SHP77 (cell line): ENCODE measurements around the gene KRTAP1-1.
"Not testable (repeated sequence)": the region's sequence is repeated elsewhere in the genome, so short reads cannot be mapped to it uniquely, and the experiment has no call there.

Experiments
- DNase-seq, 2 experiments: peaks; one replicate each; lab custom pipeline; 2025; lab: John Stamatoyannopoulos, UW

KRTAP1-1 gene

DNA sequence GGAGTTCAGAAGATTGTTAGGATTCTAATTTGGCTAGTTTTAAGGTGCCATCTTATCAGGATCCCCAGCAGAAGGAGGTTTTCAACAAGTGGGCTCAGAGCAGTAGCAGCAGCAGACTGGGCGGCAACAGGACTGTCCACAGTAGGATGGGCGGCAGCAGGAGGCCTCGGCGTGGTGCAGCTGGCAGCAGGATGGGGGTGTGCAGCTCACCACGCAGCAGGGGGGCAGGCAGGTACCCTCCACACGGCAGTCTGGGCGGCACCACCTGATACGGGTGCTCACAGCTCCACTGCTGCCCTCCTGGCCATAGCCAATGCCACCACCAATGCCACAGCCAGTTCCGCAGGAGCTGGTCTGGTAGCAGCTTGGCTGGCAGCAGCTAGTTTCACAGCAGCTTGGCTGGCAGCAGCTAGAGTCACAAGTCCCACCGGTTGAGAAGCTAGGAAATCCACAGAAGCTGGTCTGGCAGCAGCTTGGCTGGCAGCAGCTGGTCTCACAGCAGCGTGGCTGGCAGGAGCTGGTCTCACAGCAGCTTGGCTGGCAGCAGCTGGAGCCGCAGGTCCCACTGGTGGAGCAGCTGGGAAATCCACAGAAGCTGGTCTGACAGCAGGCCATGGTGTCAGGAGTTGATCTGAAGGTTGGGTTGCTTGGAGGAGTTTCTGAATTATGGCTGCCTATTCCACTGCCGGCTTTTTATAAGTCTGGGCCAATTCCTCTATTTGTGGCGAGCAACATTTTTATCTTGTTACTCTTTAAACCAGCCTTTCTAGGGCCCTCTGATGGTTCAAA is at the start of gene KRTAP1-1:
Gene KRTAP1-1 (minus strand): TSS at position 668 of the 789 bp plus-strand sequence. CDS start 53 bp downstream, at position 615.
- not testable (repeated sequence) for DNase-seq

- DNase-seq = not testable (repeated sequence)
Observed at GRCh38 chr17:41088760-41089352, 47.6 kb upstream of the KRTAP1-1 start.

- DNase-seq = not testable (repeated sequence)
Observed at GRCh38 chr17:41084100-41084856, 43.0 kb upstream of the KRTAP1-1 start, which contains the start of gene KRTAP4-7. Gene KRTAP4-7 (plus strand): TSS chr17:41084150. CDS start chr17:41084207, 57 bp downstream.

GRCh38 chr17:41083427-41083826 is 42.2 kb upstream of the KRTAP1-1 start:
- DNase-seq = not testable (repeated sequence)

- DNase-seq = no peak
Observed at GRCh38 chr17:41082626-41083025, 41.4 kb upstream of the KRTAP1-1 start.

DNA sequence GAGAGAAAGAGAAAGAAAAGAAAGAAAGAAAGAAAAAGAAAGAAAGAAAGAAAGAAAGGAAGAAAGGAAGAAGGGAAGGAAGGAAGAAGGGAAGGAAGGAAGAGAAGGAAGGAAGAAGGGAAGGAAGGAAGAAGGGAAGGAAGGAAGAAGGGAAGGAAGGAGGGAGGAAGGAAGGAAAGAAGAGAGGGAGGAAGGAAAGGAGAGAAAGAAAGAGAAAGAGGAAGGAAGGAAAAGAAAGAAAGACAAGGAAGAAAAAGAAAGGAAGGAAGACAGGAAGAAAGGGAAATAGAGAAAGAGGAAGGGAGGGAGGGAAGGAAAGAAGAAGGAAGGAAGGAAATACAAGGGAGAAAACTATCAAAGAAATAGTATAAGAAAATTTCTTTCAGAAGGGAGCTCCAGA is 35.5 kb upstream of the KRTAP1-1 start:
- DNase-seq = no peak

DNA sequence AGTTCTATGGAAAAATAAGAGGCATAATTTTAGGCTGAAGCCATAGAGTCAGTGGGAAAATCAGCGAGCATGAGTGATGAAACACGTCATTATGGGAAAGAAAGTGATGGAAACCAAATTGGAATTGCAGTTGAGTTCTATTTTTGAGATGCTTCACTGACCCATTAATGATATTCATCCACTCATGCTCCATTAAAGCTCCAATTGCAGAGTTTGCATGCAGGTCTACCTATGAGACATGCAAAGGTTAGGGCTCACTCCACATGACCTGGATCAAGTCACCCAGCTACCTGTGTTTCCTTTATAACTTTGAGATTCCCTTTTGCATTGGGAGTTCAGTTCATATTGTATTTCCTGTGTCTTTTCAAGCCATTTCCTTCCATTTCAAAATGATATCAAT is 32.4 kb upstream of the KRTAP1-1 start:
- DNase-seq = no peak

DNA sequence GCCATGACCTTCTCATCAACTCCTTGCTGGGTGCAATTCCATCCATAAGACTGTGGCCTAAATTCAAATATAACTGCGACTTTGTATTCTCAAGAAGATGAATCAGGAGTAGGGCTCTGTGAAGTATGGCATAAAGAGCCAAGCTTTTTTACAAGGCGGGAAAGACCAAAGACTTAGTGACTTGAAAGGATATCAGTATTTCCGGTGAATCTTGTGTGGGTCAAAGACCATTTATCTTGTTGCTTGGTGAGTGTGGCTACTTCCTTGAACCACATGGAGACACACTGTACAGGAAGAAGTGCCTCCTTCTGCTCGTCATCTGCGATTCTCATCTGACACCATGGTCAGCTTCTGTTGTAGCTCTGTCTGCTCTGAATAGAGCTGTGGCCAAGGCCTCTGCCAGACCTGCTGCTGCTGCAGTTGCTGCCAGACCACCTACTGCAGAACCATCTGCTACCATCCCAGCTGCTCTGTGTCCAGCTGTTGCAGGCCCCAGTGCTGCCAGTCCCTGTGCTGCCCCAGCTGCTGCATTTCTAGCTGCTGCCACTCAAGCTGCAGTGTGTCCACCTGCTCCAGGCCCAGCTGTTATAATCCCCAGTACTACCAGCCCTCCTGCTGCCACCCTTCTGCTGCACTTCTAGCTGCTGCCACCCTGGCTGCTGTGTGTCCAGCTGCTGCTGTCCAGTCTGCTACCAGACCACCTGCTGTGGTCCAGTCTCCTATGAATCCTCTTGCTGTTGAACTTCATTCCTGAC is 30.5 kb upstream of the KRTAP1-1 start:
- DNase-seq = no peak

DNA sequence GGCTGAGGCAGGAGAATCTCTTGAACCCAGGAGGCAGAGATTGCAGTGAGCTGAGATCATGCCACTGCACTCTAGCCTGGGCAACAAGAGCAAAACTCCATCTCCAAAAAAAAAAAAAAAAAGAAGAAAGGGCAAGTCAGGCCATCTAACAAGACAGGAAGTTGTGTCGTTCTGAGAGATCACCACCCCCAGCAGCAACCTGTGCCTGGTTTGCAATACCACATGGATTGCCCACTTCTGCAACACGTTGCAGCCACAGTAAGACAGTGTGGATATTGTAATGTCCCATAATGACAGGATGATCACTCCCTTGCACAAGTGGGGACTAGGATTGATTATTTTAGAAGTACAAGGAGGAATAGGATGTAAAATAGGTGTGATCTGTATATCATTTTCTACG is 27.8 kb upstream of the KRTAP1-1 start:
- DNase-seq = no peak

DNA sequence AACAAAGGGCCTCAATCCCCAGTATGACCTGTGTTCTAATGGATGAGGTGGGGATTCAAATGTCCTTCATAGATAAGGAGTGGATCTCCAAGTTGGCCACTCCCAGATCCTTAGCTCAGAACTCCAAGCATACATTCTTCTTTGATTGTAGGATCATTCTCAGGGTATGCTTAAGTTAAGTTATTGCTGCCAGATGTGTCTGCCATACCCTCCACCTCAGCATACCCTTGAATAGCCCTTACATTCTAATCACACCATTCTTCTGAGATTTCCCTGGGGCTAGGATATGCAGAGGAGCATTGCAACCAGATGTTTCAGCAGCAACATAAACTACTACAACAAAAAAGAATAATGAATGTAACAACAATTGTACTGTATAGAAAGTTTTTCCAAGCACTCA is 26.0 kb upstream of the KRTAP1-1 start:
- no peak for DNase-seq

GRCh38 chr17:41065829-41066624 is 24.8 kb upstream of the KRTAP1-1 start, which contains the start of gene KRTAP2-4:
Gene KRTAP2-4 (minus strand): TSS chr17:41065879. CDS start chr17:41065845, 34 bp downstream.
- no peak for DNase-seq

DNA sequence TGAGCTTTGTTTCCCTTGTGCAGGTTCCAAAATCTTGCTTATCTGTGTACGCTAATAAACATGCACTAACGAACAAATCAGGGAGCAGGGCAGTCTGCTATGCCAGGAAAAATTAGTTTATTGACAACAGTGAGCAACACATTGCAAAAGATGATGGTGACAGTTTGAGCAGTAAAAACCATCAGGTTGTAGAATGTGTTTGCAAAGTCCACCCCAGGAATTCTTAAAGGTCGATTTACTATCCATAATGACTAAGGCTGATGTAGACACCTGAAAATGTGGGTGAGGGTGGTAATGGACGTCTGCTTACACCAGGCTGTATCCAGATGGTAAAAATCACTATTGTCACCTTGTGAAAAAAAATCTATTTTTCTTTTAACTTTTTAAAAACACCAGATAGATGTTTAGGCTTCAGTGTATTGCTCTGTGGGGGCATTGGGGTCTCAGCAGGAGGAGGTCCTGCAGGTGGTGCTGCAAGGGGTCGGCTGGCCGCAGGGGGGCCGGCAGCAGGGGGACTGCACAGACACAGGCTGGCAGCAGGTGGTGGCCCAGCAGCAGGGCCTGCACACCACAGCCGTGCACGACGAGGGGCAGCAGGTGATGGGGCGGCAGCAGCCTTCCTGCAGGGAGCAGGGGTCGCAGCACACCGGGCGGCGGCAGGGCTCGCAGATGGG is 23.9 kb upstream of the KRTAP1-1 start:
- not testable (repeated sequence) for DNase-seq

GRCh38 chr17:41064301-41064700 is 23.1 kb upstream of the KRTAP1-1 start:
- DNase-seq = no peak

GRCh38 chr17:41063449-41063848 is 22.2 kb upstream of the KRTAP1-1 start:
- no peak for DNase-seq

- DNase-seq = no peak
Observed at GRCh38 chr17:41061964-41062363, 20.7 kb upstream of the KRTAP1-1 start.

DNA sequence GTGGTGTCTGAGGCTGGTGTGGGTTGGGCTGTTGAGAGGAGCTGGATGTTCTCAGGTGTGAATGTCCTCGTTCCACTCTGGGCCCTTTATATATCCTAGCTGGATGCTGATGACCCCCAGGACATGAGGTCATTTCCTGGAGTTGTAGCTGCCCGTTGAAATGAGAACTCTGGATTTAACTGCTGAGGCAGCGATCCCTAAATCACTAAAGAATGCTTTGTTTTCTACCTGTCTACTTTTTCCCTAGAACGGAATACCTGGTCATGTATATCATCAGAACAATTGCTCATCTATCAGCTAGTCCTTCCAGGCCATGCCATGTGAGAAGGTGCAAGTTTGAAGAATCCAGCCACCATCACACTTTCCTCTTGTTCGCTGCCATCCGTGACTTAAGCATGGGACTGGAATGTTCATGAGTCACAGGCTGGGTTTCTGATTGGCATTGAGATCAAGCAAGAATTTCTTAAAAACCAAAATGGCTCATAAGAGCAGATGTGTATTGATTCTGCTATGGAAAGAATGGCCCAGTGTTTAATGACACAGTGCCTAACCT is 18.9 kb upstream of the KRTAP1-1 start, which contains the start of gene KRTAP2-3:
Gene KRTAP2-3 (minus strand): TSS at position 63 of the 553 bp plus-strand sequence. CDS start 64 bp downstream, outside the sequence.
- DNase-seq = no peak

DNA sequence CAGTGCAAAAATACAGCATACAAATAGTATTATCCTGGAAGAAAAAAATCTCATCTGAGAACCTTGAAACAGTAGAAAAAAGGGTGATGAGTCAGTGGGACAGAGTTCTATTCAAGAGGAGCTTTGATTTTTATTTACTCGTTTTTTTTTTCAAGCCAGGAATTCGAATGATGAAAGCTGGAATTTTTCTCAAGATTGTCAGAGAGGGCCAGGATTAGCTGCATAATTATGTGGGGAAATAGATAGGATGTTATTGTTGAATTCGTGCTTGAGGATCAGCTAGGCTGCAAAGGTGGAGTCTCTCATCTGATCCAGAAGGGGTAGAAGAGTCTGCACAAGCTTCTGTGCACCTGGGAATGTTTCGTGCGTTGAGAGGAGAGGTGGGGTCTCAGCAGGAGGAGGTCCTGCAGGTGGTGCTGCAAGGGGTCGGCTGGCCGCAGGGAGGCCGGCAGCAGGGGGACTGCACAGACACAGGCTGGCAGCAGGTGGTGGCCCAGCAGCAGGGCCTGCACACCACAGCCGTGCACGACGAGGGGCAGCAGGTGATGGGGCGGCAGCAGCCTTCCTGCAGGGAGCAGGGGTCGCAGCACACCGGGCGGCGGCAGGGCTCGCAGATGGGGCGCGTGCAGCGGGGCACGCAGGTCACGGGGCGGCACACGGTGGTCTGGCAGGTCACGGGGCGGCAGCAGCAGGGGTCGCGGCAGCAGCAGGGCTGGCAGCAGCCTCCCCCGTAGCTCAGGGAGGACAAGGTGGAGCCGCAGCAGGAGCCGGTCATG is 18.2 kb upstream of the KRTAP1-1 start:
- not testable (repeated sequence) for DNase-seq

GRCh38 chr17:41058741-41059140 is 17.5 kb upstream of the KRTAP1-1 start:
- no peak for DNase-seq

- no peak for DNase-seq
Observed at GRCh38 chr17:41057547-41057946, 16.3 kb upstream of the KRTAP1-1 start.
